GM12872 (cell line): ENCODE measurements around the gene SLC16A2.

Experiments used
- TF ChIP-seq, protein P1 (sequence below): IDR thresholded peaks from 3 replicates; pipeline ENCODE4 v1.5.1; 2011; ENCODE audit warnings: low read depth, mild to moderate bottlenecking, low read length, moderate library complexity; ENCODE audit not compliant: insufficient read depth

The SLC16A2 gene

DNA sequence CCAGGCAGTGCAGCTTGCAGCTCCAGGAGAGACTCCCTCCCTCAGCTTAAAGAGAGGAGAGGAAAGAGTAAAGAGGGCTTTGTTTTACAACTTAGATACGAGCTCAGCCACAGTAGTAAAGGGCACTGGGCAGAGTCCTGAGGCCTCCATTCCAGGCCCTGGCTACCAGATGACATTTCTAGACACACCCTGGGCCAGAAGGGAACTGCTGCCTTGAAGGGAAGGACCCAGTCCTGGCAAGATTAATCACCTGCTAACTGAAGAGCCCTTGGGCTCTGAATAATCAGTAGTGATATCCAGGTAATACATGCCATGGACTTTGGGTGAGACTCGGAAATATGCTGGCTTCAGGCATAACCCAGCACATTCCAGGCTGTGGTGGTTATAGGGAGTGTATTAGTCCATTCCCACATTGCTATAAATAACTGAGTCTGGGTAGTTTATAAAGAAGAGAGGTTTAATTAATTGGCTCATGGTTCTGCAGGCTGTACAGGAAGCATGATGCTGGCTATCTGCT is 15.3 kb upstream of the SLC16A2 start:
- TF ChIP-seq, protein P1, sequence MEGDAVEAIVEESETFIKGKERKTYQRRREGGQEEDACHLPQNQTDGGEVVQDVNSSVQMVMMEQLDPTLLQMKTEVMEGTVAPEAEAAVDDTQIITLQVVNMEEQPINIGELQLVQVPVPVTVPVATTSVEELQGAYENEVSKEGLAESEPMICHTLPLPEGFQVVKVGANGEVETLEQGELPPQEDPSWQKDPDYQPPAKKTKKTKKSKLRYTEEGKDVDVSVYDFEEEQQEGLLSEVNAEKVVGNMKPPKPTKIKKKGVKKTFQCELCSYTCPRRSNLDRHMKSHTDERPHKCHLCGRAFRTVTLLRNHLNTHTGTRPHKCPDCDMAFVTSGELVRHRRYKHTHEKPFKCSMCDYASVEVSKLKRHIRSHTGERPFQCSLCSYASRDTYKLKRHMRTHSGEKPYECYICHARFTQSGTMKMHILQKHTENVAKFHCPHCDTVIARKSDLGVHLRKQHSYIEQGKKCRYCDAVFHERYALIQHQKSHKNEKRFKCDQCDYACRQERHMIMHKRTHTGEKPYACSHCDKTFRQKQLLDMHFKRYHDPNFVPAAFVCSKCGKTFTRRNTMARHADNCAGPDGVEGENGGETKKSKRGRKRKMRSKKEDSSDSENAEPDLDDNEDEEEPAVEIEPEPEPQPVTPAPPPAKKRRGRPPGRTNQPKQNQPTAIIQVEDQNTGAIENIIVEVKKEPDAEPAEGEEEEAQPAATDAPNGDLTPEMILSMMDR: no peak

DNA sequence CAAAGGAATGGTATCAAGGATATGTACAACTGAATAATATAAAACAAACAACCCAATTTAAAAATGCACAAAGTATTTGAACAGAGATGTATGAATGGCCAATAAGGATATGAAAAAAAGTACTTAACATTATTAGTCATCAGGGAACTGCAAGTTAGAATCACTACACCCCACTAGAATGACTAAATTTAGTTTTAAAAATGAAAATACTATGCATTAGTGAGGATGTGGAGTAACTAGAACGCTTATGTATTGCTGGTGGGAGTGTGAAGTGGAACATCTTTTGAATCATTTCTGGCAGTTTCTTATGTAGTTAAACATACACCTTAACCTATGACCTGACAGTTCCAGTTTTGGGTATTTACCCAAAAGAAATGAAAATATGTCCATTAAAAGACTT is 13.0 kb upstream of the SLC16A2 start:
- TF ChIP-seq, protein P1: no peak

DNA sequence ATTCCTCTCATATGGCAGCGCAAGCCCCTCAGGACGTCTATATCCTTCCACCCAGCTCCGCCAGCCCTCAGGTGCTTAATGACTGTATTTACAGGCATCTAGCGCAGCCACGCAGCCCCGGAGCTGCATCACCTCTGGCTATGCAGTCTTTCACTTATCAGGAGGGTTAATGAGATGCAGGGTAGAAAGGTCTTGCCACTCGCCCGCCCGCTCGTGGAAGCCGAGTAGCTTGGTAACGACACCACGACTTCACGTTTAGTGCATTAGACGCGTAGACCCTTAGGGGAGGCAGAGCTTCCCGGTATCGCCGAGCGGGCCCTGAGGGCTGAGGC is 1.5 kb upstream of the SLC16A2 start:
- TF ChIP-seq, protein P1: no peak

DNA sequence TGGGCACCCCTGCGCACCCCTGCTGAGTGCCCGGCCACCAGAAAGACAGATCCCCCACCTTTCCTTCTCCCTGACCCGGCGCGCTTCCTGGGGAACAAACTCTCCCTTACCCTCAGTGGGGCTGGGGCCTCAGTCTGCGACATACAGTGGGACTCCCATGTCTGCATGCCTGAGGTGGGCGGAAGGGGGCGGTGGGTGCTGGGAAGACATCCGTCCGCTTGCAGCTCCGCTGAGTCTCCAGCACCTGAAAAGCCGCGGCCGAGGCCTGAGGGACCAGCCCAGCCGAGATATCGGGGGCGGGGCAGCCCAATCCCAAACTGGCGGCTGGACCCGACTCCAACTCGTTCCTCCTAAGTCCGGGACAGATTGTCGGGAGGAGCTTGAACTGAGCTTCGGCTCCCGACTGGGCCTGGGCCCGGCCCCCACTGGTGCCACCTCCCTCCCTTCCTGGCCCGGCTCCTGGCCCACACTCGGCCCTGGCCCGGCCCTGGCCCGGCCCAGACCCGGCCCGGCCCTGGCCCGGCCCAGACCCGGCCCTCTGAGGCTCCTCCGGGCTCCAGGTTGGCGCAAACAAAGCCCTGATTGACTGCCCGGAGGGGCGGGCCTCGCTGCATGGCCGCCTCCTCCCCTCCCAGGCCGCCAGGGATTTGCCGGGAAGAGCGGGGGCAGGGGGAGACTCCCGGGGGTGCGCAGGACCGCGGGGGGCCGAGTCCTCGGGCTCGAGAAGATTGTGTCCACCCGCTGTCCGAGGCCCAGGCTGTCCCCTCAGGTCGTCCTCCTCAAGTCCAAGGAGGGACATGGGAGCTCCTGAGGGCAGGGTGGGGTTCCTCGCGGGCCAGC is 877 bp upstream of the SLC16A2 start:
- TF ChIP-seq, protein P1: no peak

DNA sequence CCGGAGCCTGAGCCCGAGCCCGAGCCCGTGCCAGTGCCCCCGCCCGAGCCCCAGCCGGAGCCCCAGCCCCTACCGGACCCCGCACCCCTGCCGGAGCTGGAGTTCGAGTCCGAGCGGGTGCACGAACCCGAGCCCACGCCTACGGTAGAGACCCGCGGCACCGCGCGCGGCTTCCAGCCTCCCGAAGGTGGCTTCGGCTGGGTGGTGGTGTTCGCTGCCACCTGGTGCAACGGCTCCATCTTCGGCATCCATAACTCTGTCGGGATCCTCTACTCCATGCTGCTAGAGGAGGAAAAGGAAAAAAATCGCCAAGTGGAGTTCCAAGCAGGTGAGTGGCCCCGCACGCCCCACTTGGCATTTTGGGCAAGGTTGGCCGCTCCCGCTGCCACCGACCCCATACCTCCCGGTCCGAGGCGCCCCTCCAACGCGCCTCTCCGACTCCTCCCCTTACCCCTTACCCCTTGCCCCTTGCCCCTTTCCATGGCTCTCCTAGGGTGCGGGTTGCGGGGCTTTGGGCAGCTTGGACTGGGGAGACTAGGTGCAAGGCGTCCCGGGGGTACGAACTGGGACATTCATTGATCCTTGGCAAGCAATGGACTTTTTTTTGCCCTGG is 553 bp downstream of the SLC16A2 start:
- TF ChIP-seq, protein P1: no peak

DNA sequence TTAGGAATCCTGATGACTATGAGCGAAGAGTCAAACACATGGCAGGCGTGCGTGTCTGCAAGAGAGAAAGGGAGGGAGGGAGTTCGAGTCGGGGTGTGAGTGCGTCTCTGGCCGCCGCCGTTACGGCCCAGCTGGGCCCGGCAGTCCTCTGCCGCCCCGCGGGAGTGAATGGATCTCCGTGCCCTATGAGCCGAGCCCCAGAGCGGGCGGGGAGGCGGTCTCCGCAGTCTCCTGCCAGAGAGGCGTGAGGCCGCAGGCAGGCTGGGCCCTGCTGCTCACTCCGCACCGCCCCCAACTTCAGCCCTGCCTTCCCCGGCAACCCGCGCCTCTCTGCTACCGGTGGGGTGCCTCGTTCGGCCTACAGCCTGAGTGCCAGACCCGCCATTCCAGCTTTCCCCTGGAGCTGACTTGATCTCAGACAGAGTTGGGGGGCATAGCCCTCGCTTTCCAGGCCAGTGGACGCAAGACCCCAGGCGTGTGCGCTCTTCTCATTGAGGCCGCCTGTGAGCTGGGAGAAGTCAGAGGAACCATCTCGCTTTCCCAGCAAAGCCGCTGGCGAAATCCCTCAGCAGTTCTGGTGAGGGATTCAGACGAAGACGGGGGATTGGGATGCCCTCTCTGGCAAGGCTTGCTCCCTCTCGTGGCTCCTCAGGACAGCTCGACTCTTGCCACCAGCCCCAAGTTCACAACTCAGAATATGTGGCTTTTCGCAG is 1.4 kb downstream of the SLC16A2 start:
- TF ChIP-seq, protein P1: no peak
